IPS-18c (cell line): ENCODE results near the gene NARS2.

Experiments used
- H3K4me3 ChIP-seq: 2 replicates; pipeline ENCODE4 v1.7.0; 2013; ENCODE audit warnings: low read depth, mild to moderate bottlenecking, low read length, moderate library complexity; ENCODE audit not compliant: insufficient read depth
- H3K9me3 ChIP-seq: one replicate; pipeline ENCODE4 v1.6.1; 2013; ENCODE audit warnings: mild to moderate bottlenecking, low read length, moderate library complexity; ENCODE audit not compliant: control insufficient read depth, insufficient read depth

The NARS2 gene

DNA sequence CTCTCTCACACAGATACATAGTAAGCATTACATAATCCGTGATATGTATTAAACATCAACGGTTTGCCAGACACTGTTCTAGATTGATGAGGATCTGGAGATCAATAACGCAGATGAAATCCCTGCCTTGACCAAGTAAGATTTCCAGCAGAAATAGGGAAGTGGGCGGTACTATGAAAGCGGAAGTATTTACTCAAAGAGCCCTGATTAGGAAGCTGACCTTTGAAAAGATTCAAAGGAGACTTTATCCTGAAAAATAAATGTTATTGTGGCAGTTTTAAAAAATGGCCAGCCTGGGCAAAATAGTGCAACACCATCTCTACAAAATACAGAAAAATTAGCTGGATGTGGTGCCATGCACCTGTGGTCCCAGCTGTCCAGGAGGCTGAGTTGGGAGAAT is 183.9 kb downstream of the NARS2 start:
- Histone ChIP-seq H3K4me3 (no peak overlapping the region), H3K9me3 (no peaks in the 10 kb centered on the region)

DNA sequence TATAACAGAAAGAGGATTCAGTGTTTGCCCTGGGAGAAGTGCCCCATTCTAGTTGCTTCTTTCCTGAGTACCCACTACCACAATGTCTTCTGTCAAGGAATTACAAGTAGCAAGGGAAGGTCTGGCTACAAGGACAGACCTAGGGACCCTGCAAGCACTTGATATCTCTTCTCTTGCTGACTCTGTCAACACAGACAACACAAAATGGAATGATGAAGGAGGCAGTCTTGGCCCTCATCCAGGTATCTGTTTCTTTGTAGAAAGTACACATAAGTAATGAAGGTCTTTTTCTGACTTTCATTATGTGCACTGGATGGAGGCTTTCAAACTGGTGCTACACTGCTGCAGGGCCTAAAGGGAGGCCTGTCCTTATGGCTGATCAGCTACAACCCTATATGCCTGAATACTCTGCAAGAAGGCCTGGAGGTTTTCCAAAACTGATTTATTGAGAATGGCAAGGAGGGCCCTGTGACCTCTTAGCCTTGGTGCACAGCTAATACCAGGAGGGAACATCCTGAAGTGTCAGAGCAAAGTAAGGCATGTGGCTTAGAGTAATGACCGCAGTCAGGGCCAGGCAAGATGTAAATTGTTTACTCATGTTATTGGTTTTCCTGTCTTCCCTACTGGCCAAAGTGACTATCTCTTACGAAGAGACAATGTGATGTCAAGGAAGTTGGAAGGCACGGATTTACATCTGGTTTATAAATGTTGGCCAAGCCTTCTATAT is 188.3 kb downstream of the NARS2 start:
- H3K9me3 ChIP-seq: peaks cover 5% of the 10 kb centered on the region

More for the DNA sequence above, 188.3 kb downstream of the NARS2 start:
- H3K4me3 ChIP-seq: no peak overlapping the region
